ENCODE measurements around the gene OR4F17. TPM values are rescaled to one million over a fixed set of nuclear protein-coding genes. Genes with fewer than 3 reads are reported as not detected.
"Not testable (repeated sequence)": the region's sequence is repeated elsewhere in the genome, so short reads cannot be mapped to it uniquely, and the experiment has no call there.

Gene OR4F17
- total and polyA plus RNA-seq, 2 of the 4 experiments (the other 2 are of a cell fraction): not detected

DNA sequence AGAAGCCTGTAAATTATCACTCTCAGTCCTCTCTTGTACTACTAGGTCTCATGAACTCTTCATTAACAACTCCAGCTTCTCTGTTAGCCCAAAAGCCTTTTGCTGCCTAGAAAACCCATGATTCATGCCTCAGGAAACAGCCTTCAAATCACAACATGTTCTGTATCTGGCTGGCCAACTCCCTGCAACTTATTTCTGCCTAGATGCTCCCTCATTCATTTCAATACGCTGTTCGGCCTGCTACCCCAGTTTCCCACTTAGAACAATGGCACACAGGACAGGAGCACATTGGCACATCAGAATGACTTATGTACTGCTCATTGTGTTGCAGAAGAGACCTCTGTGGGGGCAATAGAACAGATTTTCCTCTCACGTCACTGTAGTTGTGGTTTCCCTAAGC, 9.3 kb upstream of the OR4F17 start:
- H3K4ac ChIP-seq (ENCODE audit: low read depth, low read length); H3K14ac ChIP-seq (replicated peaks; ENCODE audit: low read depth, low read length); H2BK5ac ChIP-seq (ENCODE audit: low read depth, low read length, poor library complexity, severe bottlenecking); H3K79me1 ChIP-seq (ENCODE audit: low read depth in 1 of 2, low read length in 2 of 2); H4K5ac ChIP-seq (ENCODE audit: low read depth, low read length); H2BK120ac ChIP-seq (ENCODE audit: low read depth, low read length); H4K20me1 ChIP-seq (ENCODE audit: insufficient read depth, low read length); H2AK9ac ChIP-seq (replicated peaks; ENCODE audit: low read depth, low read length, poor library complexity); H4K91ac ChIP-seq (ENCODE audit: insufficient read depth, low read depth, low read length); H3K4me3 ChIP-seq (ENCODE audit: insufficient read depth, low read depth, low read length); H2BK20ac ChIP-seq (ENCODE audit: low read depth, low read length); intact Hi-C loops (cut with micrococcal nuclease); H3K36me3 ChIP-seq (ENCODE audit: control insufficient read depth, insufficient read depth, low read length); DNase-seq; BruUV-seq (replicated peaks); H3K18ac ChIP-seq (ENCODE audit: low read depth, low read length); H2AK5ac ChIP-seq (ENCODE audit: low read depth, low read length); H4K8ac ChIP-seq (ENCODE audit: low read depth in 2 of 2, low read length in 2 of 2); H3K27ac ChIP-seq (ENCODE audit: insufficient read depth, low read length); H3K27me3 ChIP-seq (ENCODE audit: control insufficient read depth, insufficient read depth, low read length); dilution Hi-C loops (cut with HindIII; ENCODE audit: low sequenced_read_pairs, unreplicated experiment); H3K9ac ChIP-seq (ENCODE audit: low read depth, low read length); H2BK15ac ChIP-seq (ENCODE audit: low read depth, low read length); H3K4me1 ChIP-seq (ENCODE audit: control insufficient read depth, insufficient read depth, low read length); H3K4me2 ChIP-seq (ENCODE audit: low read depth, low read length); H3K9me3 ChIP-seq (ENCODE audit: control insufficient read depth, insufficient read depth, low read length); POLR2A ChIA-PET (ENCODE audit: unreplicated experiment); H3K56ac ChIP-seq (ENCODE audit: extremely low read depth, insufficient read depth, low read length); H3K23ac ChIP-seq (ENCODE audit: low read depth, low read length); in situ Hi-C loops (cut with MboI; ENCODE audit: low sequenced_read_pairs); H3K9me1 ChIP-seq (ENCODE audit: insufficient read depth, low read length); H2AFZ ChIP-seq (replicated peaks; ENCODE audit: low read length, poor library complexity); CTCF ChIA-PET: not testable (repeated sequence)
- whole genome bisulfite sequencing, 2 experiments (ENCODE audit: extremely low coverage in 2 of 2, insufficient read length in 1 of 2): no CpG with 5 or more reads among the region's 3 CpGs
- peak; percentile 17; the same call in 1 of the 2 replicates for ATAC-seq (ENCODE audit: low read depth)

DNA sequence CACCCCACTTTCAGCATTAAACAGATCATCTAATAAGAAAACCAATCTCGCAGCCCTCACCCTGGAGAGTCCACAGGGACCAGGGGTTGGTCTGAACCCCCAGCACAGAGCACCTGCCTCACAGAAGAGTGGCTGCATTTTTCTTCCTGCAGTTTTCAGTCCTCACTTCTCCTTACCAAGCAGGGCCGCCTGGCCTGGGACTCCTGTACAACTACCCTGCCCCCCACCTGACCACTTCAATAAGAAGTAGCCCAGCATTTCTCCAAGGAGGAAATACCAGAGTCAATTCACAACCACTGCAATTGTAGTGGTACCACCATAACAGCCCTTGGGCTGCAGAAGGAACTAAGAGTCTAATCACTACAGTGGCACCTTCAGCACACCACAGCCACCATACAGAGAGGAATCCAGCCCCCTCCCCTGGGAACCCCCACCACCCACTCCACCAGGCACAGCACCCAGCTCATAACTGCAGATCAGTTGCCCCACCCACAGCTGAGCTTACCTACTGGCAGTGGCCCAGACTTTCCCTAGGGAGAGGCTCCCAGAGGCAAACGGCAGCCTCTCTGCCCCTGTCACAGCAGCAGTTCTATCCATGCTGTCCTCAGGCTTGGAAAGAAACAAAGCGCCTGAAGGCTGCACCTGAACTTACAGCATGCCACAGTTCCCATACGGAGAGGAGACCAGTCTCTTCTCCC, 13.7 kb downstream of the OR4F17 start:
- H3K18ac ChIP-seq (ENCODE audit: low read depth, low read length); ATAC-seq (ENCODE audit: low read depth); H3K56ac ChIP-seq (ENCODE audit: extremely low read depth, insufficient read depth, low read length); H3K4me3 ChIP-seq (ENCODE audit: insufficient read depth, low read depth, low read length); H4K91ac ChIP-seq (ENCODE audit: insufficient read depth, low read depth, low read length); intact Hi-C loops (cut with micrococcal nuclease); H3K27ac ChIP-seq (ENCODE audit: insufficient read depth, low read length); CTCF ChIA-PET; H3K4me2 ChIP-seq (ENCODE audit: low read depth, low read length); H2AK5ac ChIP-seq (ENCODE audit: low read depth, low read length); H3K9me3 ChIP-seq (ENCODE audit: control insufficient read depth, insufficient read depth, low read length); H3K14ac ChIP-seq (replicated peaks; ENCODE audit: low read depth, low read length); POLR2A ChIA-PET (ENCODE audit: unreplicated experiment); H3K9ac ChIP-seq (ENCODE audit: low read depth, low read length); H3K79me1 ChIP-seq (ENCODE audit: low read depth in 1 of 2, low read length in 2 of 2); BruUV-seq (replicated peaks); H4K8ac ChIP-seq (ENCODE audit: low read depth in 2 of 2, low read length in 2 of 2); H2BK20ac ChIP-seq (ENCODE audit: low read depth, low read length); in situ Hi-C loops (cut with MboI; ENCODE audit: low sequenced_read_pairs); H4K5ac ChIP-seq (ENCODE audit: low read depth, low read length); H3K4me1 ChIP-seq (ENCODE audit: control insufficient read depth, insufficient read depth, low read length); dilution Hi-C loops (cut with HindIII; ENCODE audit: low sequenced_read_pairs, unreplicated experiment); H3K4ac ChIP-seq (ENCODE audit: low read depth, low read length); H2AK9ac ChIP-seq (replicated peaks; ENCODE audit: low read depth, low read length, poor library complexity); H3K27me3 ChIP-seq (ENCODE audit: control insufficient read depth, insufficient read depth, low read length); H2BK120ac ChIP-seq (ENCODE audit: low read depth, low read length); H3K23ac ChIP-seq (ENCODE audit: low read depth, low read length); H2BK15ac ChIP-seq (ENCODE audit: low read depth, low read length); H2BK5ac ChIP-seq (ENCODE audit: low read depth, low read length, poor library complexity, severe bottlenecking); H3K9me1 ChIP-seq (ENCODE audit: insufficient read depth, low read length); H4K20me1 ChIP-seq (ENCODE audit: insufficient read depth, low read length); DNase-seq; H3K36me3 ChIP-seq (ENCODE audit: control insufficient read depth, insufficient read depth, low read length); H2AFZ ChIP-seq (replicated peaks; ENCODE audit: low read length, poor library complexity): not testable (repeated sequence)
- no CpG with 5 or more reads among the region's 5 CpGs for WGBS, 2 experiments (ENCODE audit: extremely low coverage in 2 of 2, insufficient read length in 1 of 2)
